K562 (cell line): ENCODE data around the gene NUDT2. TPM values are rescaled to one million over a fixed set of nuclear protein-coding genes. Genes with fewer than 3 reads are reported as not detected.

Source experiments
- ATF2 ChIP-seq: sonication (generic); formaldehyde crosslinking; IDR thresholded peaks from 2 replicates; pipeline ENCODE4 v1.8.1; 2022; ENCODE audit warnings: missing genetic modification reagents
- BHLHE40 ChIP-seq: IDR thresholded peaks from 2 replicates; pipeline ENCODE4 v1.6.1; 2011; ENCODE audit warnings: low read length, improper control_type of control experiment
- CHAMP1 ChIP-seq: fragments of 450-650 bp; IDR thresholded peaks from 2 replicates; pipeline ENCODE4 v1.6.1; 2016; ENCODE audit warnings: mild to moderate bottlenecking
- CLOCK ChIP-seq: fragments of 250-450 bp; sonication (Bioruptor Pico); IDR thresholded peaks from 2 replicates; pipeline ENCODE4 v1.4.0; 2020; ENCODE audit warnings: mild to moderate bottlenecking, moderate library complexity, borderline replicate concordance
- CXXC5 ChIP-seq: fragments of 250-450 bp; sonication (Bioruptor Pico); IDR thresholded peaks from 2 replicates; pipeline ENCODE4 v1.8.0; 2022; ENCODE audit warnings: inconsistent platforms, mild to moderate bottlenecking, moderate library complexity
- HIVEP1 ChIP-seq: fragments of 250-450 bp; sonication (Bioruptor Pico); IDR thresholded peaks from 2 replicates; pipeline ENCODE4 v1.4.0; 2020; ENCODE audit warnings: mild to moderate bottlenecking
- KAT2B ChIP-seq: IDR thresholded peaks from one replicate; pipeline ENCODE4 v1.6.1; 2012; ENCODE audit warnings: low read depth, mild to moderate bottlenecking, control low read depth, inconsistent platforms, low read length, moderate library complexity
- KDM1A ChIP-seq, 2 experiments: fragments of 450-650 bp; IDR thresholded peaks; 2 replicates each; pipeline ENCODE4 v1.6.1; 2016; ENCODE audit warnings: mild to moderate bottlenecking in 2 of 2
- NFE2L1 ChIP-seq: fragments of 450-650 bp; IDR thresholded peaks from 2 replicates; pipeline ENCODE4 v1.6.1; 2016; ENCODE audit warnings: missing genetic modification characterization, low read depth, mild to moderate bottlenecking, missing compliant biosample characterization, moderate library complexity, borderline replicate concordance
- NFIC ChIP-seq: fragments of 450-650 bp; IDR thresholded peaks from 2 replicates; pipeline ENCODE4 v1.6.1; 2017; ENCODE audit warnings: mild to moderate bottlenecking, inconsistent platforms
- NR0B1 ChIP-seq: fragments of 450-650 bp; IDR thresholded peaks from one replicate; pipeline ENCODE4 v1.6.1; 2018; ENCODE audit warnings: mild to moderate bottlenecking, moderate library complexity; ENCODE audit not compliant: partially characterized antibody
- NR3C1 ChIP-seq: sonication (generic); formaldehyde crosslinking; IDR thresholded peaks from 2 replicates; pipeline ENCODE4 v1.8.1; 2022; ENCODE audit warnings: missing genetic modification reagents
- POU5F1 ChIP-seq: fragments of 150-350 bp; IDR thresholded peaks from 2 replicates; pipeline ENCODE4 v1.6.1; 2014; ENCODE audit warnings: borderline replicate concordance, low read length, low read depth, mild to moderate bottlenecking; ENCODE audit not compliant: partially characterized antibody
- RB1 ChIP-seq: fragments of 450-650 bp; IDR thresholded peaks from 2 replicates; pipeline ENCODE4 v1.6.1; 2017; ENCODE audit warnings: low read depth, mild to moderate bottlenecking
- RCOR1 ChIP-seq, 2 experiments: IDR thresholded peaks; 2 replicates each; pipeline ENCODE4 v1.6.1; 2012; ENCODE audit warnings: low read depth in 2 of 2, low read length in 2 of 2, borderline replicate concordance in 1 of 2, improper control_type of control experiment in 1 of 2
- SNRNP70 ChIP-seq: fragments of 200-400 bp; formaldehyde crosslinking; optimal IDR thresholded peaks from 2 replicates; pipeline ENCODE3; 2017; ENCODE audit warnings: low read depth, low read length
- ZBTB8A ChIP-seq: fragments of 450-650 bp; IDR thresholded peaks from 2 replicates; pipeline ENCODE4 v1.6.1; 2018; ENCODE audit warnings: mild to moderate bottlenecking, moderate library complexity; ENCODE audit not compliant: partially characterized antibody
- ZNF217 ChIP-seq: sonication (generic); formaldehyde crosslinking; IDR thresholded peaks from 2 replicates; pipeline ENCODE4 v1.8.0; 2022; ENCODE audit warnings: mild to moderate bottlenecking, missing genetic modification reagents
- ZNF584 ChIP-seq: fragments of 200-800 bp; sonication (Bioruptor generic); IDR thresholded peaks from 2 replicates; pipeline ENCODE4 v1.6.1; 2016; ENCODE audit warnings: low read depth, mild to moderate bottlenecking, missing genetic modification characterization, missing compliant biosample characterization
- ZNF586 ChIP-seq: fragments of 450-650 bp; formaldehyde crosslinking; conservative IDR thresholded peaks from 2 replicates; pipeline ENCODE4 v1.4.0; 2020; ENCODE audit warnings: mild to moderate bottlenecking, moderate library complexity
- polyA plus RNA-seq, 8 experiments: library from polyadenylated mRNA; depleted of rRNA in 4 of 8; stranded (reverse) in 5 of 8; unstranded in 3 of 8; fragments of >200 nt; fragmentation: Nextera tagmentation in 2 of 8; fragmentation: Illumina TruSeq in 1 of 8; extraction: Ambion mirVana in 2 of 8; extraction: Trizol in 1 of 8; gene quantifications; 2 replicates each; pipeline versions ENCODE4 v1.2.1 to v1.2.3, GENCODE V29; 2011 to 2014; ENCODE audit warnings: inconsistent platforms in 1 of 8, missing spikeins in 1 of 8
- total RNA-seq, 7 experiments: library from RNA; depleted of rRNA in 6 of 7; stranded (reverse); fragments of >200 nt in 6 of 7; fragmentation: Illumina TruSeq in 2 of 7; extraction: Trizol in 2 of 7; gene quantifications; 2 replicates each; pipeline versions ENCODE4 v1.2.1 to v1.2.3, GENCODE V29; 2011 to 2021; ENCODE audit warnings: low replicate concordance in 1 of 7

The NUDT2 gene
- total and polyA plus RNA-seq, 9 of the 15 experiments (the other 6 are each of a cell fraction or from before 2014, with no cell fraction given), result 11.5 to 28.1 (median 19.0) TPM

- TF ChIP-seq ATF2 (CRISPR knock-in tag), result no peak
- no peak for TF ChIP-seq SNRNP70
- TF ChIP-seq BHLHE40, result no peak
- TF ChIP-seq NFE2L1 (tag), result no peak
- TF ChIP-seq HIVEP1 (CRISPR knock-in tag), result no peak
- no peak for TF ChIP-seq POU5F1
- no peak for TF ChIP-seq CHAMP1
- TF ChIP-seq ZNF217 (CRISPR knock-in tag), result no peak
- no peak for TF ChIP-seq RCOR1 (IDR thresholded peaks at IDR 0.05; ENCODE audit: borderline replicate concordance in 1 of 2, low read depth in 2 of 2, low read length in 2 of 2)
- peak; percentile 37 for TF ChIP-seq NFIC
- no peak for TF ChIP-seq ZNF586 (CRISPR knock-in tag)
- peak in 1 of 2 experiments; percentile 10; a peak in 1 of 4 replicates for TF ChIP-seq KDM1A (IDR thresholded peaks at IDR 0.05)
- no peak for TF ChIP-seq CLOCK
- TF ChIP-seq NR0B1, result no peak
- no peak for TF ChIP-seq KAT2B
- TF ChIP-seq ZBTB8A, result no peak
- TF ChIP-seq RB1, result peak; percentile 48; the same call in 1 of the 2 replicates
- TF ChIP-seq NR3C1, result no peak
- no peak for TF ChIP-seq ZNF584
- TF ChIP-seq CXXC5 (CRISPR knock-in tag), result 0 out of 2 replicates have a peak, but pooled peaks have one; percentile 32
Measured at GRCh38 chr9:34379334-34380033, 50.1 kb downstream of the NUDT2 start (continued).
